ENCODE measurements around the gene DISC1.

GRCh38 chr1:231690059-231690458, 63.5 kb downstream of the DISC1 start:
- TF ChIP-seq CTCF (IDR thresholded peaks at IDR 0.05) (no peak), POLR2A (IDR thresholded peaks at IDR 0.05) (no peak)

Measured in uterus (tissue), 2 donors.